Measurements from ENCODE around the gene XPNPEP1.

Gene XPNPEP1

GRCh38 chr10:109940117-109940516, 16.8 kb upstream of the XPNPEP1 start:
- DNase-seq (ENCODE audit: insufficient read length, low spot score) (no peak), FAIRE-seq (no peak)

GRCh38 chr10:109939315-109939961, 16.1 kb upstream of the XPNPEP1 start:
- TF ChIP-seq CTCF (IDR thresholded peaks at IDR 0.05; ENCODE audit: insufficient read depth, missing control alignments): no peak
- DNase-seq (ENCODE audit: insufficient read length, low spot score) (no peak), FAIRE-seq (no peak)

More at GRCh38 chr10:109940117-109940516, 16.8 kb upstream of the XPNPEP1 start:
- TF ChIP-seq CTCF (IDR thresholded peaks at IDR 0.05; ENCODE audit: insufficient read depth, missing control alignments): no peak

GRCh38 chr10:109937460-109938065, 14.3 kb upstream of the XPNPEP1 start:
- no peak for FAIRE-seq
- DNase-seq (ENCODE audit: insufficient read length, low spot score): no peak
- TF ChIP-seq CTCF (IDR thresholded peaks at IDR 0.05; ENCODE audit: insufficient read depth, missing control alignments): no peak

- no peak for TF ChIP-seq CTCF (IDR thresholded peaks at IDR 0.05; ENCODE audit: insufficient read depth, missing control alignments)
- DNase-seq (ENCODE audit: insufficient read length, low spot score) (no peak), FAIRE-seq (no peak)
These were observed 11.9 kb upstream of the XPNPEP1 start for GRCh38 chr10:109934958-109935793.

GRCh38 chr10:109933984-109934565, 10.8 kb upstream of the XPNPEP1 start:
- no peak for TF ChIP-seq CTCF (IDR thresholded peaks at IDR 0.05; ENCODE audit: insufficient read depth, missing control alignments)
- FAIRE-seq: no peak
- no peak for DNase-seq (ENCODE audit: insufficient read length, low spot score)

- FAIRE-seq (no peak), DNase-seq (ENCODE audit: insufficient read length, low spot score) (no peak)
- no peak for TF ChIP-seq CTCF (IDR thresholded peaks at IDR 0.05; ENCODE audit: insufficient read depth, missing control alignments)
These were observed 9.7 kb upstream of the XPNPEP1 start for GRCh38 chr10:109932968-109933367.
